GM23338 (cell line): Measurements from ENCODE around the gene TMEM43. TPM values are rescaled to one million over a fixed set of nuclear protein-coding genes. Genes with fewer than 3 reads are reported as not detected.

Source experiments
- ATAC-seq: fragments of 200-7000 bp; cut with Tn5 transposase; 3 replicates; pipeline ENCODE4 v1.9.1; 2020
- DNase-seq: peaks from one replicate; pipeline ENCODE4 v3.0.0-alpha.2; 2015; ENCODE audit warnings: low spot score
- H2AFZ ChIP-seq: fragments of 200-600 bp; sonication (generic); 2 replicates; pipeline ENCODE4 v1.8.0; 2016; ENCODE audit warnings: antibody characterized with exemption, mild to moderate bottlenecking, moderate library complexity
- H3F3A ChIP-seq: fragments of 200-600 bp; sonication (generic); replicated peaks from 2 replicates; pipeline ENCODE4 v1.8.0; 2017; ENCODE audit warnings: antibody characterized with exemption, mixed run types, low read depth
- H3K27ac ChIP-seq: fragments of 200-600 bp; sonication (generic); 2 replicates; pipeline ENCODE4 v1.6.1; 2016; ENCODE audit warnings: low read depth
- H3K27me3 ChIP-seq: fragments of 200-600 bp; sonication (generic); 2 replicates; pipeline ENCODE4 v1.8.0; 2016; ENCODE audit warnings: mild to moderate bottlenecking, mixed run types, moderate library complexity; ENCODE audit not compliant: insufficient read depth
- H3K36me3 ChIP-seq: fragments of 200-600 bp; sonication (generic); 2 replicates; pipeline ENCODE4 v1.8.0; 2016; ENCODE audit warnings: mild to moderate bottlenecking; ENCODE audit not compliant: insufficient read depth
- H3K4me1 ChIP-seq: fragments of 200-600 bp; sonication (generic); 2 replicates; pipeline ENCODE4 v1.8.0; 2016; ENCODE audit warnings: mild to moderate bottlenecking, moderate library complexity; ENCODE audit not compliant: insufficient read depth
- H3K4me2 ChIP-seq: fragments of 200-600 bp; sonication (generic); 2 replicates; pipeline ENCODE4 v1.7.1; 2017; ENCODE audit warnings: mixed run types
- H3K4me3 ChIP-seq: fragments of 200-600 bp; sonication (generic); 2 replicates; pipeline ENCODE4 v1.6.1; 2016; ENCODE audit warnings: mixed run types
- H3K79me2 ChIP-seq: fragments of 200-600 bp; sonication (generic); replicated peaks from 2 replicates; pipeline ENCODE4 v1.8.0; 2017; ENCODE audit warnings: mild to moderate bottlenecking; ENCODE audit not compliant: insufficient read depth
- H3K9me2 ChIP-seq: fragments of 200-600 bp; sonication (generic); 2 replicates; pipeline ENCODE4 v1.8.0; 2017; ENCODE audit not compliant: insufficient read depth
- H4K20me1 ChIP-seq: fragments of 200-600 bp; sonication (generic); replicated peaks from 2 replicates; pipeline ENCODE4 v1.8.0; 2017; ENCODE audit warnings: mild to moderate bottlenecking; ENCODE audit not compliant: insufficient read depth
- H3K27ac Mint-ChIP-seq: 2 replicates; pipeline ENCODE4 v1.8.0; 2020; ENCODE audit warnings: inconsistent platforms, mild to moderate bottlenecking, moderate library complexity, mixed read lengths
- H3K27me3 Mint-ChIP-seq: 3 replicates; pipeline ENCODE4 v1.8.0; 2022; ENCODE audit warnings: low read depth, mild to moderate bottlenecking, moderate library complexity, mixed read lengths, inconsistent platforms; ENCODE audit not compliant: insufficient read depth, poor library complexity
- H3K36me3 Mint-ChIP-seq: 3 replicates; pipeline ENCODE4 v1.8.0; 2021; ENCODE audit warnings: low read depth, mild to moderate bottlenecking, inconsistent platforms, moderate library complexity, mixed read lengths
- H3K4me1 Mint-ChIP-seq: 3 replicates; pipeline ENCODE4 v1.8.0; 2020; ENCODE audit warnings: mild to moderate bottlenecking, inconsistent platforms, mixed read lengths
- H3K4me3 Mint-ChIP-seq: 3 replicates; pipeline ENCODE4 v1.8.0; 2021; ENCODE audit warnings: moderate library complexity, mild to moderate bottlenecking, inconsistent platforms, mixed read lengths
- H3K9me3 Mint-ChIP-seq: 3 replicates; pipeline ENCODE4 v1.8.0; 2020; ENCODE audit warnings: moderate library complexity, mild to moderate bottlenecking, inconsistent platforms, mixed read lengths
- CREB1 ChIP-seq: fragments of 250-450 bp; sonication (Bioruptor Pico); IDR thresholded peaks from 2 replicates; pipeline ENCODE4 v1.5.0; 2020; ENCODE audit warnings: low read depth, mild to moderate bottlenecking, moderate library complexity
- CTCF ChIP-seq, 2 experiments: fragments of 200-600 bp in 1 of 2; sonication (generic) in 1 of 2; conservative IDR thresholded peaks; 2 replicates each; pipeline versions ENCODE4 v1.5.1 to v1.6.1; 2016 to 2017; ENCODE audit warnings: antibody characterized with exemption in 2 of 2, low read depth in 2 of 2, mild to moderate bottlenecking in 2 of 2, moderate library complexity in 1 of 2
- ETS1 ChIP-seq: IDR thresholded peaks from 2 replicates; pipeline ENCODE4 v1.6.1; 2016; ENCODE audit warnings: antibody characterized with exemption
- EZH2 ChIP-seq: fragments of 200-600 bp; sonication (generic); IDR thresholded peaks from one replicate; pipeline ENCODE4 v1.8.0; 2017; ENCODE audit warnings: antibody characterized with exemption, mild to moderate bottlenecking, low read depth; ENCODE audit not compliant: unreplicated experiment
- JUNB ChIP-seq: IDR thresholded peaks from one replicate; pipeline ENCODE4 v1.6.1; 2016; ENCODE audit warnings: antibody characterized with exemption; ENCODE audit not compliant: unreplicated experiment
- POLR2AphosphoS5 ChIP-seq: IDR thresholded peaks from 2 replicates; pipeline ENCODE4 v1.6.1; 2016; ENCODE audit warnings: antibody characterized with exemption, low read depth
- REST ChIP-seq: IDR thresholded peaks from one replicate; pipeline ENCODE4 v1.6.1; 2018; ENCODE audit warnings: antibody characterized with exemption; ENCODE audit not compliant: unreplicated experiment
- ZNF462 ChIP-seq: fragments of 250-450 bp; sonication (Bioruptor Pico); IDR thresholded peaks from 2 replicates; pipeline ENCODE4 v1.5.0; 2020; ENCODE audit warnings: mild to moderate bottlenecking, moderate library complexity
- polyA plus RNA-seq: library from polyadenylated mRNA; unstranded; fragments of >200 nt; fragmentation: Nextera tagmentation; extraction: Ambion mirVana; gene quantifications from 2 replicates; pipeline ENCODE4 v1.2.1, GENCODE V29; 2016
- total RNA-seq: library from RNA; depleted of rRNA; stranded (reverse); fragments of >200 nt; shearing (Covaris generic); gene quantifications from 2 replicates; pipeline ENCODE4 v1.2.3, GENCODE V29; 2014

TMEM43 gene
- total and polyA plus RNA-seq, 2 experiments from 2014 or later = 15.9 to 34.7 TPM

GRCh38 chr3:14154276-14154675 is 29.4 kb downstream of the TMEM43 start:
- Histone ChIP-seq H3F3A (no peaks in the 10 kb centered on the region), H3K36me3 (peaks cover 8% of the 10 kb centered on the region), H3K9me2 (no peaks in the 10 kb centered on the region)

More at GRCh38 chr3:14154276-14154675, 29.4 kb downstream of the TMEM43 start:
- Histone ChIP-seq H3K79me2 (no peaks in the 10 kb centered on the region), H3K4me3 (no peak overlapping the region), H3K27me3 (no peaks in the 10 kb centered on the region), H4K20me1 (peaks cover 5% of the 10 kb centered on the region; the same call in 1 of the 2 replicates), H3K4me2 (no peak overlapping the region), H3K27ac (no peak overlapping the region), H3K4me1 (no peaks in the 10 kb centered on the region), H2AFZ (no peak overlapping the region)
- ATAC-seq = no peak
- Mint-ChIP-seq H3K27me3 (peaks cover 9% of the 10 kb centered on the region), H3K4me3 (no peak overlapping the region), H3K36me3 (peaks cover 53% of the 10 kb centered on the region), H3K27ac (no peak overlapping the region), H3K9me3 (no peaks in the 10 kb centered on the region), H3K4me1 (no peaks in the 10 kb centered on the region)
- TF ChIP-seq ZNF462 (CRISPR knock-in tag) = no peak
- no peak for TF ChIP-seq JUNB
- TF ChIP-seq REST = no peak
- no peak for TF ChIP-seq CREB1
- TF ChIP-seq ETS1 = no peak
- no peak for TF ChIP-seq CTCF (conservative IDR thresholded peaks at IDR 0.05; ENCODE audit: low read depth in 2 of 2)
- no peak for TF ChIP-seq EZH2
- TF ChIP-seq POLR2AphosphoS5 = no peak
- DNase-seq = no peak
